KOPT-K1 (cell line): Measurements from ENCODE around the gene ZBTB7A.

Source experiments
- H3K27ac ChIP-seq: fragments of 200-600 bp; sonication (generic); 2 replicates; pipeline ENCODE4 v1.5.1; 2016; ENCODE audit warnings: antibody characterized with exemption, mild to moderate bottlenecking, low read depth, low read length; ENCODE audit not compliant: poor library complexity, severe bottlenecking
- H3K36me3 ChIP-seq: fragments of 200-600 bp; sonication (generic); 2 replicates; pipeline ENCODE4 v1.5.1; 2017; ENCODE audit warnings: antibody characterized with exemption, mild to moderate bottlenecking, low read length, moderate library complexity; ENCODE audit not compliant: insufficient read depth
- H3K9me3 ChIP-seq: fragments of 200-600 bp; sonication (generic); 2 replicates; pipeline ENCODE4 v1.5.1; 2017; ENCODE audit warnings: antibody characterized with exemption, low read length, mild to moderate bottlenecking; ENCODE audit not compliant: insufficient read depth, poor library complexity, severe bottlenecking

The ZBTB7A gene

GRCh38 chr19:4054441-4055208 is 12.1 kb downstream of the ZBTB7A start:
- Histone ChIP-seq H3K9me3 (no peaks in the 10 kb centered on the region), H3K27ac (no peak overlapping the region), H3K36me3 (peaks cover 90% of the 10 kb centered on the region)

DNA sequence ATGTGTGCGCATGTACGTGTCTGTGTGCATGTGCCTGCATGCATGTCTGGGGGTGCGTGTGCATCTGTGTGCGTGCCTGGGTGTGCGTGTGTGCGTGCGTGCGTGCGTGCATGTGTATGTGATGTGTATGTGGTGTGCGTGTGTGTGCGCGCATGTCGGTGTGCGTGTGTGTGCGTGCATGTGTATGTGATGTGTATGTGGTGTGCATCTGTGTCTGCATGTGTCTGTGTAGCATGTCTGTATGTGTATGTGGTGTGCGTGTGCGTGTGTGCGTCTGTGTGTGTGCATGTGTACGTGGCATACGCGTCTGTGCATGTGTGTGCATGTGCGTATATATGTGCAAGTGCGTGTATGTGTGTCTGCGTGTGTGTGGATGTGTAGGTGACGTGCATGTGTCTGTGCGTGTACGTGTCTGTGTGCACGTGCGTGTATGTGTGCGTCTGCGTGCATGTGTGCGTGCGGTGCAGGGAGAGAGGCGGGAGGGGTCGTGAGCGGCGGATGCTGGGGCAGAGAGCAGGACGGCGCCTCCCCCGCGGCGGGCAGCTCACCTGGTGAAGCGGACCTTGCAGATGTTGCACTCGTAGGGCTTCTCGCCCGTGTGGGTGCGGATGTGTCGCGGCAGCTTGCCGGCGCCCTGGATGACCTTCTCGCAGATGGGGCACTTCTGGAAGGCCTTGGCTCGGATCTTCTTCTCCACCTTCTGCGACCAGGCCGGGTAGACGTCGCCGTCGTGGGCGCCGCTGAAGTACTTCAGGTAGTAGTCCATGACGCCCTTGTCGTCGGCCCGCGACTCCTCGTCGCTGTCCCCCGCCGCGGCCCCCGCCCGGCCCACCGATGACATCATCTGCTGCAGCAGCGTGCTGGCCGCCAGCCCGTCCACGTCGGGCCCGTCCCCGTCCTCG is 13.0 kb downstream of the ZBTB7A start:
- no peaks in the 10 kb centered on the region for H3K9me3 ChIP-seq
- H3K36me3 ChIP-seq: peaks cover 91% of the 10 kb centered on the region
- H3K27ac ChIP-seq: no peak overlapping the region

DNA sequence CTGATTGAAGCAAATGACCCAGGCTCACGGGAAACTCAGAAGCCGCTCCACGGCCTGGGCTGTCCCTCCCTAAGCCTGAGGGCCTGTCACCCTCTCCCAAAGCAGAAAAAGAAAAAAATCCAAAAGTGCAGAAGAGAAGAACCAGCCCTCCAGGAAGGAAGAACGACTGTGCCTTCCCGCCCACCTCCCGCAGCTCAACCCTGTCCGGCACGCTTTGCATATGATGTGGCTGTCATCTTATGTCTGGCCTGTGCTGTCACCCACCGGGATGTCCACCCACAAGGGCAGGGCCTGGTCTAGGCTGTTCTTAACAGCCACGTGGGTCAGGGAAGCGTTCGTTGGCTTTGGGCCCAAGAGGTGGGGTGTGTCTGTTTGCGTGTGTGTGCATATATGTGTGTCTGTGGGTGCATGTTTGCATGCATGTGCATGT is 13.7 kb downstream of the ZBTB7A start:
- Histone ChIP-seq H3K36me3 (peaks cover 96% of the 10 kb centered on the region), H3K9me3 (no peaks in the 10 kb centered on the region), H3K27ac (no peak overlapping the region)

DNA sequence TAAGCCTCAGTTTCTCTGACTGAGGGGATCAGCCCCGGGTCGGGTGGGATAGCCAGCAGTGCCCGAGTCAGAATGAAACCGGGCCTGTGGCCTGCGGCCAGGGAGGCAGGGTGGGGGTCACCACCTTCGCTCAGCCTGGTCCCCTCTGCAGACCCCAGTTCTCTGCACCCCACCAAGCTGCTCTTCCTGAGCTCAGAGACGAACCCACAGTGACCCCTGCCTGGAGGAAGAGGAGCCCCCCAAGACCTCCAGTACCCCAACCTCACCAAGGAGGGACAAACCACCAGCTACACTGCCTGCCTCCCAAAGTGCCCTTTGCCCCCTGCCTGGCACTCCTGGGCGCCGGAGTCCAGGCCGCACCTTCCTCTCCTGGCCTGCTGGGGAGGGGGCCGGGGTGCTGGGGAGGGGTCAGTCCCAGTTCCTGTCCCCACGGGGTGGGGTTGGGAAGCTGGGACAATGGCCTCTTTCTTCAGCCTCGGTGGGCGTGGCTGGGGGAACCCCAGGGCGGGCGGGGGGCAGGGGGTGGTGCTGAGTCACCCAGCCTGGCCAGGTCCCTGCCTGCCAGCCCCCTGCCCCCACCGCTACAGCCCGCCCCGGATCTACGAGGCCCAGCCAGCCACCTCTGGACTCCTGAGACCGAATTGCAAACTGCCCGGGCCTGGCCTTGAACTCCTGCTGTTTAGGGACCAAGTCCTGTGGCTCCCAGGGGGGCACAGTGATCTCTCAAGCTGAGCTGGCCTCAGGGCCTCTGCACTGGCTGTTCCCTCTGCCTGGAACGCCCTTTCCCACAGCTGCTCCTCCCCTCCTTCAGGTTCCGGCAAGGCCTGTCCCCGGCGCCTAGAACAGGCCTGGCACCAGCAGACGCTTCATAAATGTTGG is 14.3 kb downstream of the ZBTB7A start:
- no peaks in the 10 kb centered on the region for H3K9me3 ChIP-seq
- H3K27ac ChIP-seq: no peak overlapping the region
- H3K36me3 ChIP-seq: peaks cover 96% of the 10 kb centered on the region

DNA sequence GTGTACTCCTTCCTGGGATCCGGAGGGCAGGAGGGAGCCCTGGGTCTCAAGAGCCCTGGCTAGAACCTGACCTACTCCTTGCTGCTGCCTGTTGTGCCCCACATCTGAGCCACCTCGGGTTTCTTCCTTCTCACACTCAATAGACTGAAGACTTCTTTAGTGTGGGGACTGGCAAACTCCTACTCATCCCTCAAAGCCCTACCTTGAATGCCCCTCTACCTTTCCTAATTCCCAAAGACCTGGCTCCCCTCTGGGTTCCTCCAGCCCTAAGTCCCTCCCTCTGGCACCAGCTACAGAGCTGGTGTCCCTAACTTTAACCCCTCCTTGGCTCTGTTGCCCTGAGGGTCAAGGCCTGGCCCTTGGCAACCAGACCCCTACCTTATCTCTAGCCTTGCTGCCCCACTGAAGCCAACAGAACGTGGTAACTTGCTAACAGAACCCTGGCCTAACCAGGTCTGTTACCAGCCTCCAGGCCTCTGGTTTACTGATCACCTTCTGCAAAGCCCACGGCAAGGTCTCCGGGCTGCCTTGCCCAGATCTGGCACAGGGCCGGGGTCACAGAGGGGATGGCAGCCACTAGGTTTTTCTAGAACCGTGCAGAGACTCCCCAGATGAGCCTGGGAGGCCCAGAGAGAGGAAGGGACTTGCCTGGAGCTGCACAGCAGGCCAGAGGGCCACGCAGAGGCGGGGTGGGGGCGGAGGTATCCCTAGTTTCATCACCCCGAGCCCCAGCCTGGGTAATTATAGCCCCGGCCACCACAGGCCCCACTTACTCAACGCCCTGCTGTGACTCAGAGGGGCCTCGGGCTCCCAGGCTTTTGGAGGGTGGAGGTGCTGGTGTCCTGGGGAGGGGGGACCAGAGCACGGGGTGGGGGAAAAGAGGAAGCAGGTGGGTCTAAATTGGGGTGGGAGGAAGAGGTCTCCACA is 15.3 kb downstream of the ZBTB7A start:
- H3K9me3 ChIP-seq: no peaks in the 10 kb centered on the region
- peaks cover 98% of the 10 kb centered on the region for H3K36me3 ChIP-seq
- H3K27ac ChIP-seq: no peak overlapping the region

GRCh38 chr19:4049432-4049831 is 17.3 kb downstream of the ZBTB7A start:
- H3K9me3 ChIP-seq: no peaks in the 10 kb centered on the region
- H3K27ac ChIP-seq: no peak overlapping the region
- peaks cover 98% of the 10 kb centered on the region for H3K36me3 ChIP-seq

DNA sequence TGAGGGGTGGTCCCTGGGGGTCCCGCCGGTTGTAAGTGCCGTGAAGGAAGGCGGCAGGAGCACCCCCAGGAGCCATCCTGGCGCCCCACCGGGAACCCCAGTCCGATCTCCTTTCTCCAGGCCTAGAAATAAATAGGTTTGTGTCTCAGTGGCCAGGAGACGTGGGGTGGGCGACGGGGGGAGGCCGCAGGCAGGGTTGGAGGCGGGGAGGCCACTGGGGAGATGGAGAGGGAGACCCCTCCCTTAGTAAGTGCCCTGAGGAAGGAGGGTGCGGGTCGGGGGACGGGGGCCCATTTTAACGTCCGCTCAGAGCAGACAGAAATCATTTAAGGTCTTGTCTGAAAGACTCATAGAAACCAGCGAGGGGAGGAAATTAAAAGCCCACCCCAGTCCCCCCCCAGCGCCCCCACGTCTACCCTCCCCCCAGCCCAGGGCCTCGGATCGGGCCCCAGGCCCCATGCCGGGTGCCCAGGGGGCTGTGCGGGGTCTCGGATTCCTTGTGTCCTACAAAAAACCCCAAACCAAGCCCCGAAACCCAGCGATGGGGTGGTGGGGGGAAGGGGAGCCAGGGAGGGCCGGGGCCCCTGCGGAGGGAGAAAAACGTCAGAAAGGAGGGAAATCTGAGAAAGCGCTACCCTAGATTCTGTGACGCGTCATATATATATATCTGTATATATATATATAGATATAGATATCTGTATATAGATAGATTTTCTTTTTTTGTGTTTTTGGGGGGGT is 19.6 kb downstream of the ZBTB7A start:
- Histone ChIP-seq H3K9me3 (no peaks in the 10 kb centered on the region), H3K36me3 (peaks cover 86% of the 10 kb centered on the region), H3K27ac (no peak overlapping the region)

GRCh38 chr19:4046362-4046691 is 20.4 kb downstream of the ZBTB7A start:
- no peaks in the 10 kb centered on the region for H3K9me3 ChIP-seq
- no peak overlapping the region for H3K27ac ChIP-seq
- H3K36me3 ChIP-seq: peaks cover 86% of the 10 kb centered on the region

DNA sequence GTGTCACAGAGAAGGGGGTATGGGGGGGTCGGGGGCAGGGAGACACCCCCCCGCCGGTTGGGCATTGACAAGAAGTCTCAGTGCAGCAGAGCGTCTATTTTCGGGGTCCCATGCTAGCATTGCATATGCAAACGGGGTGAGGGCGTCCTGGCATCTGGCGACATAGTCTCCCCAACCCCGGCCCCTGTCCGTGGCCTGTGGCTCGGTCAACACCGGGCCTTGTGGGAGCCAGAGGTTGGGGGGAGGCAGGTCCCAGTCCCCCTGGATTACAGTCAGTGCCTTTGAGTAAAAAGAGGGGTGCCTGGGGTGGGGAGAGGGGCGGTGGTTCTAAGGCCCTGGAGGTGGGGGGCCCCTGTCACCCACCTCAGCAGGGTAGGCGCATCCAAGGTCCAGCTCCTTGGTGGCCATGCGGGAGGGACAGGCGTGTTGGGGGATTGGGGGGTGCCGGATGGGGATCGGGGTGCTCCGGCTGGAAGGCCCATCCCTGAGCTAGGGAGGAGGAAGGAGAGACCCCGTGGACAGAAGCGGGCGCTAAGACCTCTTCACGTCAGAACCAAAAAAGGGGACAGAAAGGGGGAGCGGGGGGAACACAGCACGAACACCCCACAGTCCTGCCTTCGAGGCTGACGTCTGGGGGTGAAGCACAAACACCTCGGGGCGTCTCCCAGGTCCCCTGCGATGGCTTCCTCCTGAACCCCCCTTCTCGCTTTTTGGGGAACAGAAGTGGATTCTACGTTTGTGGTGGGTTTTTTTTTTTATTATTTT is 20.9 kb downstream of the ZBTB7A start:
- H3K27ac ChIP-seq: no peak overlapping the region
- no peaks in the 10 kb centered on the region for H3K9me3 ChIP-seq
- peaks cover 85% of the 10 kb centered on the region for H3K36me3 ChIP-seq

DNA sequence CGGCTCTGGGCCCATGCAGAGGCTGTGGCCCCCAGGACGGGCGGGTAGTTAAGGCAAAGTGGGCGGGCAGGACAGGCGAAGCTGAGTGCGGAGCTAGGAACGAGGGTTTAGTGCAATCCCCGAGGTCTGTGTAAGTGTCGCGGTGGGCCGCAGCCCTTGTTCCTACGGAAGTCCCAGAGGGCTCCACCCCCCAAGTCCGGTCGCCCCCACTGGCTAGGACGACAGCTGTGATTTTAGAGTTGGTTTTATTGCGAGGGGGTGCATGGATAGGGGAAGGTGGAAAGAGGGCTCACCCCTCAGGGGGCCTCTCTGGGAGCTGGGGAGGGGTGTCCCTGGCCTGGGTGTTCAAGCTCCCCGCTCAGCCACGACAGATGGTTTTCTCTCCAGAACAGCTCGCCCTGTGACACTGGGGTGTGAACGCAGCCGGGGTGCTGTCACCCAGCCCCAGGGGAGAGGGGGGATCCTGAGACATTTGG is 21.7 kb downstream of the ZBTB7A start:
- Histone ChIP-seq H3K9me3 (no peaks in the 10 kb centered on the region), H3K27ac (no peak overlapping the region), H3K36me3 (peaks cover 85% of the 10 kb centered on the region)

DNA sequence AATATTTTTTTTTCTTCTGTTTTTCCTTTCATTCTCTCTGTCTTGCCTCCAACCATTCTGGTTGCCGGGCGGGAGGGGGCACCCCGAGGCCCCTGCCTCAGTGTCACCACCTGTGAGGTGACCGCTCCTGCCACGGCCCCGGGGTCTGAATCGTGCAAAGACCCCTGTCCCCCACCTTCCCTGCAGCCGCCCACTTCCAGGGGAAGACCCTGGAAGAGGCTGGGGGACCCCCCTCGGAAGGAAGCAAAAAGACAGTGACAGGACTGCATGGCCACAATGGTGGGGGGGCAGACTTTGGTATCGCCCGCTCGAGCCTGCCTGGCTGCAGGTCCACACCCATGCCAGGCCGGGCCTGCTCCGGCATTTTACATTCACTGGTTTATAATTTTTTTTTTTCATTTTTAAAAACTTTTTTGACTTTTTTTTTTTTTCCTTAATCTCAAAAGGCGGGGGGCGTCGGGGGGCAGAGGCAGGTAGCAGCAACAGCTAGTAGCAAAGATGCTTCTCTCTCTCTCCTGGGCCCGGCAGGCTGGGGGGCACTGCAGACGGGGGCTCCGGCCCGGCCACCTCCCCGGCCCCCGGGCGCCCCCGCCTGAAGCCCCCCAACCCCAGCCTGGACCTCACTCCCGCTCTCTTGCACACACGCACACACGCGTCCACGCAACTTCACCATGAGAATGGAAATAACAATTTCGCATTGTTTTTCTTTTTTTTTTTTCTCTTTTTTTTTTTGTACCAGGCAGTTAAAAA is 22.6 kb downstream of the ZBTB7A start:
- Histone ChIP-seq H3K27ac (no peak overlapping the region), H3K36me3 (peaks cover 77% of the 10 kb centered on the region), H3K9me3 (no peaks in the 10 kb centered on the region)

- no peak overlapping the region for H3K27ac ChIP-seq
- H3K36me3 ChIP-seq: peaks cover 75% of the 10 kb centered on the region
- no peaks in the 10 kb centered on the region for H3K9me3 ChIP-seq
Measured at GRCh38 chr19:4043401-4043800, 23.3 kb downstream of the ZBTB7A start.
